ENCODE results near the gene CCDC71L.
A peak's percentile ranks its signal among the peaks of the same experiment; 100 is the strongest.

The CCDC71L gene

GRCh38 chr7:106659166-106659962, 1.6 kb downstream of the CCDC71L start:
- no peaks in the 10 kb centered on the region for H3K9me3 ChIP-seq (ENCODE audit: severe bottlenecking)
- H3K27me3 ChIP-seq (ENCODE audit: insufficient read depth, low read depth, severe bottlenecking): no peaks in the 10 kb centered on the region
- peaks cover 2% of the 10 kb centered on the region; the same call in 1 of the 2 replicates for H3K36me3 ChIP-seq
- no peak for TF ChIP-seq CTCF (IDR thresholded peaks at IDR 0.05; ENCODE audit: low read depth, low read length)
- 0 out of 2 replicates have a peak overlapping the region, but pooled peaks have one; percentile 12 for H3K27ac ChIP-seq
- no peak for DNase-seq
- peak overlapping the region; percentile 60 for H3K4me3 ChIP-seq (ENCODE audit: low read depth, low read length)

GRCh38 chr7:106658316-106659165, 2.4 kb downstream of the CCDC71L start:
- Histone ChIP-seq H3K27ac (no peak overlapping the region), H3K4me3 (ENCODE audit: low read depth, low read length) (peak overlapping the region; percentile 60; the same call in 1 of the 2 replicates), H3K9me3 (ENCODE audit: severe bottlenecking) (no peaks in the 10 kb centered on the region), H3K27me3 (ENCODE audit: insufficient read depth, low read depth, severe bottlenecking) (no peaks in the 10 kb centered on the region), H3K36me3 (peaks cover 2% of the 10 kb centered on the region; the same call in 1 of the 2 replicates)
- no peak for DNase-seq
- no peak for TF ChIP-seq CTCF (IDR thresholded peaks at IDR 0.05; ENCODE audit: low read depth, low read length)

DNA sequence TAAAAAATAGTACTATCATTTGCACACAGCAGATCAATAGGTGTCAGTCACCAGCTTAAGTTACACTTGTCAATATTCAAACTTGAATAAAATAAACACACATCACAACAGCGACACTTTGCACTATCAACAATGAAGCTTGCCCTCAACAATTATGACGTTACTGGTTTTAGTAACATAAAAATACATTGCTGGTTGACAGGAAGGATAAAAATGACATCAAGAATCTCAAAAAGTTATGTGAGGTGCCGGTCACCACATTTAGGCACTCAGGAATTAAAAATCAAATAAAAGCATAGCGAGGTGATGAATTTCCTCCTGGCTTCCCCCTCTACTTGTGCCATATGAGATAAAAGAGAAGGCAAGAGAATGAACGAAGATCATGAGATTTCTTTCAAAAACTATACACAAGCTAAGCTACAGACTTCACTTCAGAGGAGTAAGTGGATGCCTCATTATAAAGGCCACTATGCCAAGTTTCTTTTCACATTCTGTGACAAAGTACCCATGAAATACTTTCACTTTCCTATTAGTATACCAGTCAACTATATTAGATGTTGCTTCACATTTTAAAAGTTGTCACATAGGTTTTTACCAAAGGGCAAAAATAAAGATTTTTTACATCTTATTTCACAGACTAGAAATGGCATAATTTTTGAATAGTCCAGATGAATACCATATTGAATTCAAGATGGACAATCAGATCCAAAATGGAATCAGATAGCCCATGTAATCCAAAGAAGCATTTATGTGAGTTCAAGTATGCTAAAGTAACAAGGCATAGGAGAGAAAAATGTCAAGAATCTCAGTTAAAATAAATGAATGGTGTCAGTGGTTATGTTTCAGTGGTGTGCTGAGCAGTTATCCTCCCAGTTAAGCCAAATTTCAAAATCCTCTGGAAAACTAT, 3.6 kb downstream of the CCDC71L start:
- H3K27ac ChIP-seq: no peak overlapping the region
- DNase-seq: no peak

GRCh38 chr7:106655703-106656498, 5.1 kb downstream of the CCDC71L start:
- TF ChIP-seq CTCF (IDR thresholded peaks at IDR 0.05; ENCODE audit: low read depth, low read length): no peak
- H3K9me3 ChIP-seq (ENCODE audit: severe bottlenecking): no peaks in the 10 kb centered on the region
- H3K36me3 ChIP-seq: peaks cover 2% of the 10 kb centered on the region; the same call in 1 of the 2 replicates
- no peaks in the 10 kb centered on the region for H3K27me3 ChIP-seq (ENCODE audit: insufficient read depth, low read depth, severe bottlenecking)
- no peak overlapping the region for H3K4me3 ChIP-seq (ENCODE audit: low read depth, low read length)
- no peak for DNase-seq
- no peak overlapping the region for H3K27ac ChIP-seq

More for the DNA sequence above, 3.6 kb downstream of the CCDC71L start:
- no peak for TF ChIP-seq CTCF (IDR thresholded peaks at IDR 0.05; ENCODE audit: low read depth, low read length)
- H3K27me3 ChIP-seq (ENCODE audit: insufficient read depth, low read depth, severe bottlenecking): no peaks in the 10 kb centered on the region
- H3K9me3 ChIP-seq (ENCODE audit: severe bottlenecking): no peaks in the 10 kb centered on the region
- peaks cover 2% of the 10 kb centered on the region; the same call in 1 of the 2 replicates for H3K36me3 ChIP-seq
- H3K4me3 ChIP-seq (ENCODE audit: low read depth, low read length): no peak overlapping the region

GRCh38 chr7:106653488-106653887, 7.5 kb downstream of the CCDC71L start:
- H3K4me3 ChIP-seq (ENCODE audit: low read depth, low read length): no peak overlapping the region
- H3K36me3 ChIP-seq: no peaks in the 10 kb centered on the region
- no peak overlapping the region for H3K27ac ChIP-seq
- no peak for TF ChIP-seq CTCF (IDR thresholded peaks at IDR 0.05; ENCODE audit: low read depth, low read length)
- no peaks in the 10 kb centered on the region for H3K9me3 ChIP-seq (ENCODE audit: severe bottlenecking)
- no peak for DNase-seq
- no peaks in the 10 kb centered on the region for H3K27me3 ChIP-seq (ENCODE audit: insufficient read depth, low read depth, severe bottlenecking)
